HG03520 (cell line): ENCODE measurements around the gene MSX2.
"Not testable (repeated sequence)": the region's sequence is repeated elsewhere in the genome, so short reads cannot be mapped to it uniquely, and the experiment has no call there.

Experiments used
- ATAC-seq: cut with Tn5 transposase; IDR thresholded peaks from one replicate; pipeline ENCODE4 v1.9.1; 2021; ENCODE audit warnings: mild to moderate bottlenecking, moderate library complexity; ENCODE audit not compliant: unreplicated experiment

Gene MSX2

GRCh38 chr5:174732036-174733020, 7.9 kb downstream of the MSX2 start:
- no peak for ATAC-seq

- no peak for ATAC-seq
Measured at GRCh38 chr5:174733091-174733690, 8.8 kb downstream of the MSX2 start.

GRCh38 chr5:174733836-174734235, 9.5 kb downstream of the MSX2 start:
- no peak for ATAC-seq

GRCh38 chr5:174734571-174735497, 10.5 kb downstream of the MSX2 start:
- ATAC-seq: no peak

GRCh38 chr5:174735498-174736330, 11.3 kb downstream of the MSX2 start:
- ATAC-seq: no peak

- ATAC-seq: no peak
Measured at GRCh38 chr5:174736331-174736721, 11.9 kb downstream of the MSX2 start.

GRCh38 chr5:174736777-174737176, 12.4 kb downstream of the MSX2 start:
- no peak for ATAC-seq

- ATAC-seq: no peak
Measured at GRCh38 chr5:174737330-174737729, 12.9 kb downstream of the MSX2 start.

- no peak for ATAC-seq
Measured at GRCh38 chr5:174741352-174741751, 17.0 kb downstream of the MSX2 start.

- ATAC-seq: no peak
Measured at GRCh38 chr5:174744896-174745295, 20.5 kb downstream of the MSX2 start.

GRCh38 chr5:174745590-174746103, 21.3 kb downstream of the MSX2 start:
- ATAC-seq: no peak

- ATAC-seq: no peak
Measured at GRCh38 chr5:174750711-174751110, 26.3 kb downstream of the MSX2 start.

- no peak for ATAC-seq
Measured at GRCh38 chr5:174751154-174752000, 27.0 kb downstream of the MSX2 start.

GRCh38 chr5:174752121-174752520, 27.7 kb downstream of the MSX2 start:
- no peak for ATAC-seq

- ATAC-seq: no peak
Measured at GRCh38 chr5:174755106-174755505, 30.7 kb downstream of the MSX2 start.

GRCh38 chr5:174759091-174759490, 34.7 kb downstream of the MSX2 start:
- no peak for ATAC-seq

GRCh38 chr5:174760721-174761120, 36.3 kb downstream of the MSX2 start:
- ATAC-seq: no peak

GRCh38 chr5:174761341-174761740, 37.0 kb downstream of the MSX2 start:
- ATAC-seq: not testable (repeated sequence)

GRCh38 chr5:174764309-174764708, 39.9 kb downstream of the MSX2 start:
- ATAC-seq: no peak
